Tibial nerve (tissue), 4 donors: ENCODE data around the gene GRPR.

Experiments used
- EP300 ChIP-seq, 2 donors: sonication (generic); formaldehyde crosslinking; IDR thresholded peaks; one replicate each; pipeline ENCODE4 v1.6.1; 2017; ENCODE audit warnings: antibody characterized with exemption in 2 of 2, mild to moderate bottlenecking in 1 of 2
- POLR2A ChIP-seq, 2 donors: fragments of 450-650 bp; IDR thresholded peaks; one replicate each; pipeline ENCODE4 v1.6.1; 2017; ENCODE audit warnings: antibody characterized with exemption in 2 of 2, mild to moderate bottlenecking in 2 of 2, moderate library complexity in 2 of 2
- TF ChIP-seq, protein P1 (sequence below), 5 experiments: fragments of 200-600 bp in 3 of 5; fragments of 450-650 bp in 2 of 5; sonication (generic) in 3 of 5; IDR thresholded peaks; one replicate each; pipeline ENCODE4 v1.5.1; 2016 to 2019; ENCODE audit warnings: antibody characterized with exemption in 5 of 5, mild to moderate bottlenecking in 3 of 5, moderate library complexity in 2 of 5

DNA sequence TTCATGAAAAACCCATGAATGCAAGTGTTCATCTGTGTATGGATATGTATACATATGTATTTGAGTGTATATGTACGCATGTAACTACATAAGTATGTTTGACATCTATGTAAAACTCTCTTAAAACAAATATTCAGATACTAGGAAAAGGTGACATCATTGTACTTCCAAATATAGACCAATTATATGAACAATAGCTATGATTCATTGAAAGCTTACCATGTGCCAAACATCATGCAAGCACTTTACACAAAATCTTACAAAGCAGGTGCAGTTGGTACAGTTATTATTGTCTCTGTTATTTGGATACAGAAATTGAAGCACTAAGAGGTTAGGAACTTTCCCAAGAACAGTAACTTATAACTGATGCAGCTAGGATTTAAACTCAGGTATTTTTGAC, 65.3 kb downstream of the GRPR start:
- TF ChIP-seq, protein P1, sequence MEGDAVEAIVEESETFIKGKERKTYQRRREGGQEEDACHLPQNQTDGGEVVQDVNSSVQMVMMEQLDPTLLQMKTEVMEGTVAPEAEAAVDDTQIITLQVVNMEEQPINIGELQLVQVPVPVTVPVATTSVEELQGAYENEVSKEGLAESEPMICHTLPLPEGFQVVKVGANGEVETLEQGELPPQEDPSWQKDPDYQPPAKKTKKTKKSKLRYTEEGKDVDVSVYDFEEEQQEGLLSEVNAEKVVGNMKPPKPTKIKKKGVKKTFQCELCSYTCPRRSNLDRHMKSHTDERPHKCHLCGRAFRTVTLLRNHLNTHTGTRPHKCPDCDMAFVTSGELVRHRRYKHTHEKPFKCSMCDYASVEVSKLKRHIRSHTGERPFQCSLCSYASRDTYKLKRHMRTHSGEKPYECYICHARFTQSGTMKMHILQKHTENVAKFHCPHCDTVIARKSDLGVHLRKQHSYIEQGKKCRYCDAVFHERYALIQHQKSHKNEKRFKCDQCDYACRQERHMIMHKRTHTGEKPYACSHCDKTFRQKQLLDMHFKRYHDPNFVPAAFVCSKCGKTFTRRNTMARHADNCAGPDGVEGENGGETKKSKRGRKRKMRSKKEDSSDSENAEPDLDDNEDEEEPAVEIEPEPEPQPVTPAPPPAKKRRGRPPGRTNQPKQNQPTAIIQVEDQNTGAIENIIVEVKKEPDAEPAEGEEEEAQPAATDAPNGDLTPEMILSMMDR (IDR thresholded peaks at IDR 0.05), result no peak
- TF ChIP-seq POLR2A (IDR thresholded peaks at IDR 0.05) (no peak), EP300 (IDR thresholded peaks at IDR 0.05) (no peak)
